Neural progenitor cell (in vitro differentiated cells): ENCODE measurements around the gene HSF2BP. TPM values are rescaled to one million over a fixed set of nuclear protein-coding genes. Genes with fewer than 3 reads are reported as not detected.

ENCODE experiments used
- DNase-seq: peaks from one replicate; pipeline ENCODE4 v3.0.0-alpha.2; 2016; ENCODE audit warnings: low spot score
- H2AFZ ChIP-seq: fragments of 200-600 bp; sonication (generic); replicated peaks from 2 replicates; pipeline ENCODE4 v1.6.1; 2016; ENCODE audit warnings: antibody characterized with exemption
- H3F3A ChIP-seq: fragments of 200-600 bp; sonication (generic); 2 replicates; pipeline ENCODE4 v1.6.1; 2016; ENCODE audit warnings: antibody characterized with exemption, low read depth
- H3K27ac ChIP-seq: fragments of 200-600 bp; sonication (generic); 2 replicates; pipeline ENCODE4 v1.5.1; 2016; ENCODE audit warnings: mild to moderate bottlenecking
- H3K27me3 ChIP-seq: fragments of 200-600 bp; sonication (generic); 2 replicates; pipeline ENCODE4 v1.6.1; 2016; ENCODE audit warnings: mild to moderate bottlenecking, moderate library complexity
- H3K36me3 ChIP-seq: fragments of 200-600 bp; sonication (generic); 2 replicates; pipeline ENCODE4 v1.5.1; 2016
- H3K4me1 ChIP-seq: fragments of 200-600 bp; sonication (generic); 2 replicates; pipeline ENCODE4 v1.6.1; 2016; ENCODE audit warnings: mixed run types
- H3K4me2 ChIP-seq: fragments of 200-600 bp; sonication (generic); 2 replicates; pipeline ENCODE4 v1.6.1; 2016
- H3K4me3 ChIP-seq: fragments of 200-600 bp; sonication (generic); 2 replicates; pipeline ENCODE4 v1.5.1; 2016
- H3K79me2 ChIP-seq: fragments of 200-600 bp; sonication (generic); 2 replicates; pipeline ENCODE4 v1.6.1; 2016; ENCODE audit warnings: low read depth
- H3K9ac ChIP-seq: fragments of 200-600 bp; sonication (generic); 2 replicates; pipeline ENCODE4 v1.6.1; 2016
- H3K9me3 ChIP-seq: fragments of 200-600 bp; sonication (generic); 2 replicates; pipeline ENCODE4 v1.5.1; 2016; ENCODE audit warnings: low read depth
- H4K20me1 ChIP-seq: fragments of 200-600 bp; sonication (generic); 2 replicates; pipeline ENCODE4 v1.6.1; 2016; ENCODE audit warnings: low read depth
- H3K27ac Mint-ChIP-seq: 3 replicates; pipeline ENCODE4 v1.8.0; 2021; ENCODE audit warnings: mixed read lengths
- H3K27me3 Mint-ChIP-seq: 2 replicates; pipeline ENCODE4 v1.8.0; 2022; ENCODE audit warnings: low read depth, mild to moderate bottlenecking, inconsistent platforms, moderate library complexity, mixed read lengths; ENCODE audit not compliant: insufficient read depth
- H3K36me3 Mint-ChIP-seq: 3 replicates; pipeline ENCODE4 v1.8.0; 2021; ENCODE audit warnings: mixed read lengths
- H3K4me1 Mint-ChIP-seq: 3 replicates; pipeline ENCODE4 v1.8.0; 2021; ENCODE audit warnings: mixed read lengths
- H3K4me3 Mint-ChIP-seq: 3 replicates; pipeline ENCODE4 v1.8.0; 2021; ENCODE audit warnings: mild to moderate bottlenecking, moderate library complexity, mixed read lengths
- H3K9me3 Mint-ChIP-seq: 3 replicates; pipeline ENCODE4 v1.8.0; 2020; ENCODE audit warnings: mixed read lengths
- EZH2 ChIP-seq: fragments of 200-600 bp; sonication (generic); IDR thresholded peaks from 2 replicates; pipeline ENCODE4 v1.6.1; 2017; ENCODE audit warnings: antibody characterized with exemption, mild to moderate bottlenecking, moderate library complexity
- EZH2phosphoT487 ChIP-seq: fragments of 200-600 bp; sonication (generic); IDR thresholded peaks from 2 replicates; pipeline ENCODE4 v1.6.1; 2017; ENCODE audit warnings: antibody characterized with exemption
- total RNA-seq: library from RNA; depleted of rRNA; stranded (reverse); fragments of >200 nt; gene quantifications from 2 replicates; pipeline ENCODE4 v1.2.3, GENCODE V29; 2015; ENCODE audit warnings: low replicate concordance
- TF ChIP-seq, protein P1 (sequence below): fragments of 200-600 bp; sonication (generic); IDR thresholded peaks from 2 replicates; pipeline ENCODE4 v1.5.1; 2017; ENCODE audit warnings: antibody characterized with exemption, mild to moderate bottlenecking

The HSF2BP gene
- total RNA-seq, 1 donor from 2014 or later = 0.71 TPM

DNA sequence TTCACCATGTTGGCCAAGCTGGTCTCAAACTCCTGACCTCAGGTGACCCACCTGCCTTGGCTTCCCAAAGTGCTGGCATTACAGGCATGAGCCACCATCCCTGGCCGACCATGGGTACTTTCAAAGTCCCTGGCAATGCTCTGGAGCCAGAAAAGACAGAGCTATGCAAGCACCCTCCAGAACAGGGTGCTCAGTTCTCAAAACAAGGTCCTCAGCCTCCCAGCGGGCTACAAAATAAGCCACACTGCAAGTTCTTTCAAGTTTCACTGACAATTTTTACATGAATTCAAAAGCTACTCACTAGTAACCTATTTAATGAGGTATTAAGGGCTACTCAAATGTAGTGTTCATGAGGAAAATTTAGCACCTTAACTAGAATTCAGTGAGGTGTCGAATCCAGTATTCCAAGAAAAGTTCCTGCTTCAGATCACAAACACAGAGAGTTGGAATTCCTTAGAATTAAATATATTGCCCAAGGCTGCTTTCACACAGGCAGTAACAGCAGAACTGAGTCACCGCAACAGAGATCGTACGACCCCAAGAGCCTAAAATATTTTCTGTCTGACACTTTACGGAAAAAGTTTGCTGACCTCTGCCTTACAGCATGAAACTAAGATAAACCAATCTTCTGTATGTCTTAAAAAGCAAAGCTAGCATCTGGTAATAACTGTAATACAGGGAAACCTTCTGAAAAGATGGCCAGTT, 60.7 kb downstream of the HSF2BP start:
- H3F3A ChIP-seq = no peaks in the 10 kb centered on the region
- Mint-ChIP-seq H3K36me3 (peaks cover 2% of the 10 kb centered on the region), H3K9me3 (peaks cover 3% of the 10 kb centered on the region), H3K4me3 (no peak overlapping the region), H3K27me3 (peaks cover 9% of the 10 kb centered on the region), H3K27ac (no peak overlapping the region), H3K4me1 (peaks cover 2% of the 10 kb centered on the region)
- no peaks in the 10 kb centered on the region for H3K9me3 ChIP-seq
- no peak overlapping the region for H2AFZ ChIP-seq
- no peak overlapping the region for H3K4me3 ChIP-seq
- TF ChIP-seq, protein P1, sequence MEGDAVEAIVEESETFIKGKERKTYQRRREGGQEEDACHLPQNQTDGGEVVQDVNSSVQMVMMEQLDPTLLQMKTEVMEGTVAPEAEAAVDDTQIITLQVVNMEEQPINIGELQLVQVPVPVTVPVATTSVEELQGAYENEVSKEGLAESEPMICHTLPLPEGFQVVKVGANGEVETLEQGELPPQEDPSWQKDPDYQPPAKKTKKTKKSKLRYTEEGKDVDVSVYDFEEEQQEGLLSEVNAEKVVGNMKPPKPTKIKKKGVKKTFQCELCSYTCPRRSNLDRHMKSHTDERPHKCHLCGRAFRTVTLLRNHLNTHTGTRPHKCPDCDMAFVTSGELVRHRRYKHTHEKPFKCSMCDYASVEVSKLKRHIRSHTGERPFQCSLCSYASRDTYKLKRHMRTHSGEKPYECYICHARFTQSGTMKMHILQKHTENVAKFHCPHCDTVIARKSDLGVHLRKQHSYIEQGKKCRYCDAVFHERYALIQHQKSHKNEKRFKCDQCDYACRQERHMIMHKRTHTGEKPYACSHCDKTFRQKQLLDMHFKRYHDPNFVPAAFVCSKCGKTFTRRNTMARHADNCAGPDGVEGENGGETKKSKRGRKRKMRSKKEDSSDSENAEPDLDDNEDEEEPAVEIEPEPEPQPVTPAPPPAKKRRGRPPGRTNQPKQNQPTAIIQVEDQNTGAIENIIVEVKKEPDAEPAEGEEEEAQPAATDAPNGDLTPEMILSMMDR = no peak
- TF ChIP-seq EZH2phosphoT487 (no peak), EZH2 (no peak)
- no peak for DNase-seq
- H3K4me1 ChIP-seq = no peaks in the 10 kb centered on the region
- no peaks in the 10 kb centered on the region for H4K20me1 ChIP-seq
- no peak overlapping the region for H3K9ac ChIP-seq
- H3K27ac ChIP-seq = no peak overlapping the region
- H3K27me3 ChIP-seq = no peaks in the 10 kb centered on the region
- H3K79me2 ChIP-seq = no peaks in the 10 kb centered on the region
- no peaks in the 10 kb centered on the region for H3K36me3 ChIP-seq
- no peak overlapping the region for H3K4me2 ChIP-seq

DNA sequence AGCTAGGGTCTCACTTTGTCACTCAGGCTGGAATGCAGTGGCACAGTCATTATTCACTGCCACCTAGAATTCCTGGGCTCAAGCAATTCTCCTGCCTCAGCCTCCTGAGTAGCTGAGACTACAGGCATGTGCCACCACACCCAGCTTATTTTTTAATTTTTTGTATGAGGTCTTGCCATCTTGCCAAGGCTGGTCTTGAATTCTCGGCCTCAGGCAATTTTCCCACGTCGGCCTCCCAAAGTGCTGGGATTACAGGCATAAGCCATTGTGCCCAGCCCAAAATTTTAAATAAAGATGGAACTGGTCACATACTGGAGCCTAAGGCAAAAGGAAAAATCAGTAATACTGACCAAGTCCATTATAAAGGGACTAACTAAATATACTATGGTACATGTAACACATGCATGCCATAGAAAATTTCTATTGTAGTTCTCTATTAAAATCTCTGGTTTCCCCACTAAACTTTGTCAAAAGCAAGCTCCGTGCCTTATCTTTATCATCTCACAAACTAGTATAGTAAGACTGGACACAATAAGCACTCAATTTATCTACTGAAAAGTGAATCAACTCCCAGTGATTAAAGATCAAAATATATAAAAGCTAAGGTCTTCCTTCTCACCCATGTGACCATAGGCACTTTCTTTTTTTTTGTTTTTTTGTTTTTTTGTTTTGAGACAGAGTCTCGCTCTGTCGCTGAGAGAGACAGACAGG, 61.6 kb downstream of the HSF2BP start:
- H3K27me3 Mint-ChIP-seq = peaks cover 9% of the 10 kb centered on the region
- H3K36me3 ChIP-seq = no peaks in the 10 kb centered on the region

GRCh38 chr21:43597052-43597451, 62.2 kb downstream of the HSF2BP start:
- H3K4me3 Mint-ChIP-seq = no peak overlapping the region
- H3K27ac ChIP-seq = no peak overlapping the region
- H3K4me1 Mint-ChIP-seq = peaks cover 5% of the 10 kb centered on the region
- TF ChIP-seq, protein P1 = no peak
- TF ChIP-seq EZH2phosphoT487 (no peak), EZH2 (no peak)
- H3K9me3 ChIP-seq = no peaks in the 10 kb centered on the region
- H3K36me3 ChIP-seq = no peaks in the 10 kb centered on the region
- no peaks in the 10 kb centered on the region for H3K79me2 ChIP-seq
- H3K36me3 Mint-ChIP-seq = peaks cover 2% of the 10 kb centered on the region
- no peak overlapping the region for H3K27ac Mint-ChIP-seq
- no peaks in the 10 kb centered on the region for H3K27me3 ChIP-seq
- no peaks in the 10 kb centered on the region for H4K20me1 ChIP-seq
- H3K9me3 Mint-ChIP-seq = peaks cover 3% of the 10 kb centered on the region
- no peaks in the 10 kb centered on the region for H3F3A ChIP-seq
- peaks cover 9% of the 10 kb centered on the region for H3K27me3 Mint-ChIP-seq
- H3K4me3 ChIP-seq = no peak overlapping the region
- no peak overlapping the region for H3K4me2 ChIP-seq
- no peak for DNase-seq
- H3K9ac ChIP-seq = no peak overlapping the region
- no peaks in the 10 kb centered on the region for H3K4me1 ChIP-seq
- no peak overlapping the region for H2AFZ ChIP-seq

More for the DNA sequence above, 61.6 kb downstream of the HSF2BP start:
- Histone ChIP-seq H3F3A (no peaks in the 10 kb centered on the region), H3K9ac (no peak overlapping the region), H3K4me2 (no peak overlapping the region), H4K20me1 (no peaks in the 10 kb centered on the region), H3K79me2 (no peaks in the 10 kb centered on the region), H3K27ac (no peak overlapping the region), H3K4me1 (no peaks in the 10 kb centered on the region), H3K27me3 (no peaks in the 10 kb centered on the region), H2AFZ (no peak overlapping the region), H3K9me3 (no peaks in the 10 kb centered on the region), H3K4me3 (no peak overlapping the region)
- Mint-ChIP-seq H3K4me3 (no peak overlapping the region), H3K27ac (peak overlapping the region; percentile 22), H3K9me3 (peaks cover 3% of the 10 kb centered on the region), H3K36me3 (peaks cover 2% of the 10 kb centered on the region), H3K4me1 (peaks cover 2% of the 10 kb centered on the region)
- no peak for DNase-seq
- TF ChIP-seq EZH2phosphoT487 (no peak), EZH2 (no peak)
- TF ChIP-seq, protein P1 = no peak
